SU-DHL-6 (cell line): ENCODE results near the gene TBX5.

Experiments
- CTCF ChIP-seq: fragments of 200-600 bp; sonication (generic); IDR thresholded peaks from one replicate; pipeline ENCODE4 v1.5.1; 2017; ENCODE audit warnings: antibody characterized with exemption, mild to moderate bottlenecking, low read length, moderate library complexity; ENCODE audit not compliant: insufficient read depth, poor library complexity, severe bottlenecking
- EZH2phosphoT487 ChIP-seq: fragments of 200-600 bp; sonication (generic), shearing (Covaris generic); conservative IDR thresholded peaks from 2 replicates; pipeline ENCODE4 v1.6.1; 2018; ENCODE audit warnings: mild to moderate bottlenecking, antibody characterized with exemption, low read length, moderate library complexity, mixed read lengths

GRCh38 chr12:114445401-114446323 lies 39.7 kb upstream of the TBX5 start:
- TF ChIP-seq CTCF (no peak), EZH2phosphoT487 (no peak)
